ENCODE data around the gene MSRB3. TPM values are rescaled to one million over a fixed set of nuclear protein-coding genes. Genes with fewer than 3 reads are reported as not detected.

MSRB3 gene
- total and polyA plus RNA-seq, 2 donors (not counting 1 experiment from before 2014, with no cell fraction given): not detected

DNA sequence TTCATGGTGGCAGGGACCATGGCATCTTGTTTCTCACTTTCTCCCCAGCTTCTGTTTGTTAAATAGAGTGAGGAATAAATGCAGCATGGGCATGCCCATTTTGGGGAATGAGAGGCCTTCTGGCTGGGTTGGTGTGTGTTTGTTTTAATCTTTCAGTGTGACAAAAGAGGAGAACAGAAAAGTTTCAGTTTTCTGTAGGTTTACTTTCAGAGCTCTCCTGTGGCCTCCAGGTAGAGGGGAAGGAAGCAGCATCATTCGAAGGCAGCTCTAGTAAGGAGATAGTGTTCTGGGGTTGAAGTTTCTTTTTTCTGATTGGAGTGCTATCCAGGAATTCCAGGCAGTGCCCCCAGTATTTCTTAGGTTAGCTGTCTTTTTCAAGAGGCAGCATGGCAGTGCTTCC lies 15.3 kb downstream of the MSRB3 start:
- H4K20me1 ChIP-seq (ENCODE audit: control insufficient read depth, insufficient read depth, low read length, poor library complexity, severe bottlenecking): no peaks in the 10 kb centered on the region
- no peak overlapping the region for H3K9ac ChIP-seq (ENCODE audit: low read length)
- TF ChIP-seq EZH2 (IDR thresholded peaks at IDR 0.05; ENCODE audit: borderline replicate concordance, insufficient read depth, low read depth, low read length, poor library complexity, severe bottlenecking): no peak
- TF ChIP-seq, protein P1, sequence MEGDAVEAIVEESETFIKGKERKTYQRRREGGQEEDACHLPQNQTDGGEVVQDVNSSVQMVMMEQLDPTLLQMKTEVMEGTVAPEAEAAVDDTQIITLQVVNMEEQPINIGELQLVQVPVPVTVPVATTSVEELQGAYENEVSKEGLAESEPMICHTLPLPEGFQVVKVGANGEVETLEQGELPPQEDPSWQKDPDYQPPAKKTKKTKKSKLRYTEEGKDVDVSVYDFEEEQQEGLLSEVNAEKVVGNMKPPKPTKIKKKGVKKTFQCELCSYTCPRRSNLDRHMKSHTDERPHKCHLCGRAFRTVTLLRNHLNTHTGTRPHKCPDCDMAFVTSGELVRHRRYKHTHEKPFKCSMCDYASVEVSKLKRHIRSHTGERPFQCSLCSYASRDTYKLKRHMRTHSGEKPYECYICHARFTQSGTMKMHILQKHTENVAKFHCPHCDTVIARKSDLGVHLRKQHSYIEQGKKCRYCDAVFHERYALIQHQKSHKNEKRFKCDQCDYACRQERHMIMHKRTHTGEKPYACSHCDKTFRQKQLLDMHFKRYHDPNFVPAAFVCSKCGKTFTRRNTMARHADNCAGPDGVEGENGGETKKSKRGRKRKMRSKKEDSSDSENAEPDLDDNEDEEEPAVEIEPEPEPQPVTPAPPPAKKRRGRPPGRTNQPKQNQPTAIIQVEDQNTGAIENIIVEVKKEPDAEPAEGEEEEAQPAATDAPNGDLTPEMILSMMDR (IDR thresholded peaks at IDR 0.05): no peak
- H3K36me3 ChIP-seq (replicated peaks in 1 of 2; ENCODE audit: control extremely low read depth in 1 of 2, control insufficient read depth in 1 of 2, extremely low read depth in 1 of 2, insufficient read depth in 2 of 2, low read length in 1 of 2): no peaks in the 10 kb centered on the region
- peaks cover 19% of the 10 kb centered on the region for H3K27me3 Mint-ChIP-seq
- ChIA-PET POLR2A (no interaction called here), CTCF (no interaction called here)
- H3K9me3 ChIP-seq (ENCODE audit: control extremely low read depth in 1 of 3, control insufficient read depth in 2 of 3, insufficient read depth in 1 of 3, low read length in 2 of 3): no peaks in the 10 kb centered on the region
- no peaks in the 10 kb centered on the region for H3K4me1 Mint-ChIP-seq
- no peaks in the 10 kb centered on the region for H3K79me2 ChIP-seq (ENCODE audit: control insufficient read depth, insufficient read depth, low read length)
- H3K4me3 ChIP-seq (ENCODE audit: control extremely low read depth in 1 of 5, extremely low read depth in 1 of 5, insufficient read depth in 1 of 5, low read depth in 2 of 5, low read length in 4 of 5): no peak overlapping the region
- no peak overlapping the region for H2AFZ ChIP-seq (ENCODE audit: insufficient read depth, low read depth, low read length, poor library complexity, severe bottlenecking)
- intact Hi-C loops (cut with micrococcal nuclease): no loop called here
- ATAC-seq (ENCODE audit: low read depth): no peak
- no peaks in the 10 kb centered on the region for H3K27me3 ChIP-seq (replicated peaks in 1 of 4; ENCODE audit: control extremely low read depth in 1 of 4, control insufficient read depth in 3 of 4, insufficient read depth in 4 of 4, low read length in 3 of 4)
- no peaks in the 10 kb centered on the region for H3K4me1 ChIP-seq (ENCODE audit: control insufficient read depth in 2 of 2, insufficient read depth in 2 of 2, low read length in 2 of 2)
- DNase-seq: no peak
- no peak overlapping the region for H3K4me2 ChIP-seq (replicated peaks; ENCODE audit: low read depth, low read length, poor library complexity, severe bottlenecking)
- H3K4me3 Mint-ChIP-seq: no peak overlapping the region
- WGBS (ENCODE audit: insufficient coverage): 33% methylated on average over 1 of the region's 1 CpG
- peaks cover 1% of the 10 kb centered on the region for H3K9me3 Mint-ChIP-seq (ENCODE audit: insufficient read depth)
- no peak overlapping the region for H3K27ac ChIP-seq (ENCODE audit: low read length in 2 of 2)
- H3K27ac Mint-ChIP-seq: no peak overlapping the region

DNA sequence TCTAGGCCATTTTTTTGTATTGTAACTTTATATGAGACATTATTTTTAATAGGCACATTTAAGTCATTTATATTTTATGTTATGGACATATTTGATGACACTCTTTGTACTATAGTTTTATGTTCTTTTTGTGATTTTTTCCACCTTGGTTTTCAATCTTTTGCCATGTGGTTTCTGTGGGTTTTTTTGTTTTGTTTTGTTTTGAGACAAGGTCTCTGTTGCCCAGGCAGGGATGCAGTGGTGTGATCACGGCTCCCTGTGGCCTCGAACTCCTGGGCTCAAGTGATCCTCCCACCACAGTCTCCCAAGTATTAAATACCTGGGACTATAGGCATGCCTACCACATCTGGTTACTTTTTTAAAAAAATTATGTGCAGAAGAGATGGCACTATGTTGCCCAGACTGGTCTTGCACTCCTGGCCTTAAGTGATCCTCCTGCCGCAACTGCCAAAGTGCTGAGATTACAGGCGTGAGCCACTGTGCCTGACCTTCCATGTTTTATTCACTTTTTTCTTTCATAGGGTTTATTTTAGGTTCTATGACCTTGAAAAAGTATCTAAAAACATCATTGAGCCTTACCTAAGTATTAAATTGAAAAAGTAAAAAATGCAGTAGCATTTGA lies 16.3 kb downstream of the MSRB3 start:
- ATAC-seq (ENCODE audit: low read depth) (no peak), DNase-seq (no peak)
- Histone ChIP-seq H3K36me3 (replicated peaks in 1 of 2; ENCODE audit: control extremely low read depth in 1 of 2, control insufficient read depth in 1 of 2, extremely low read depth in 1 of 2, insufficient read depth in 2 of 2, low read length in 1 of 2) (no peaks in the 10 kb centered on the region), H3K4me3 (ENCODE audit: control extremely low read depth in 1 of 5, extremely low read depth in 1 of 5, insufficient read depth in 1 of 5, low read depth in 2 of 5, low read length in 4 of 5) (no peak overlapping the region), H3K27me3 (replicated peaks in 1 of 4; ENCODE audit: control extremely low read depth in 1 of 4, control insufficient read depth in 3 of 4, insufficient read depth in 4 of 4, low read length in 3 of 4) (no peaks in the 10 kb centered on the region), H4K20me1 (ENCODE audit: control insufficient read depth, insufficient read depth, low read length, poor library complexity, severe bottlenecking) (no peaks in the 10 kb centered on the region), H3K27ac (ENCODE audit: low read length in 2 of 2) (no peak overlapping the region), H3K79me2 (ENCODE audit: control insufficient read depth, insufficient read depth, low read length) (no peaks in the 10 kb centered on the region), H3K9ac (ENCODE audit: low read length) (no peak overlapping the region), H3K4me2 (replicated peaks; ENCODE audit: low read depth, low read length, poor library complexity, severe bottlenecking) (no peak overlapping the region), H3K4me1 (ENCODE audit: control insufficient read depth in 2 of 2, insufficient read depth in 2 of 2, low read length in 2 of 2) (no peaks in the 10 kb centered on the region), H3K9me3 (ENCODE audit: control extremely low read depth in 1 of 3, control insufficient read depth in 2 of 3, insufficient read depth in 1 of 3, low read length in 2 of 3) (no peaks in the 10 kb centered on the region), H2AFZ (ENCODE audit: insufficient read depth, low read depth, low read length, poor library complexity, severe bottlenecking) (no peak overlapping the region)
- 100% methylated on average over 1 of the region's 4 CpGs for whole genome bisulfite sequencing (ENCODE audit: insufficient coverage)
- intact Hi-C loops (cut with micrococcal nuclease): no loop called here
- peaks cover 1% of the 10 kb centered on the region for H3K9me3 Mint-ChIP-seq (ENCODE audit: insufficient read depth)
- ChIA-PET CTCF (no interaction called here), POLR2A (no interaction called here)
- TF ChIP-seq, protein P1 (IDR thresholded peaks at IDR 0.05): no peak
- TF ChIP-seq EZH2 (IDR thresholded peaks at IDR 0.05; ENCODE audit: borderline replicate concordance, insufficient read depth, low read depth, low read length, poor library complexity, severe bottlenecking): no peak
- H3K27ac Mint-ChIP-seq: no peak overlapping the region
- no peaks in the 10 kb centered on the region for H3K4me1 Mint-ChIP-seq
- no peak overlapping the region for H3K4me3 Mint-ChIP-seq
- H3K27me3 Mint-ChIP-seq: peaks cover 19% of the 10 kb centered on the region

All from B cell (primary cell).